ENCODE data around the gene TRIOBP. TPM values are rescaled to one million over a fixed set of nuclear protein-coding genes. Genes with fewer than 3 reads are reported as not detected.

TRIOBP gene
- total RNA-seq, 1 experiment from 2014 or later: 45.7 TPM

DNA sequence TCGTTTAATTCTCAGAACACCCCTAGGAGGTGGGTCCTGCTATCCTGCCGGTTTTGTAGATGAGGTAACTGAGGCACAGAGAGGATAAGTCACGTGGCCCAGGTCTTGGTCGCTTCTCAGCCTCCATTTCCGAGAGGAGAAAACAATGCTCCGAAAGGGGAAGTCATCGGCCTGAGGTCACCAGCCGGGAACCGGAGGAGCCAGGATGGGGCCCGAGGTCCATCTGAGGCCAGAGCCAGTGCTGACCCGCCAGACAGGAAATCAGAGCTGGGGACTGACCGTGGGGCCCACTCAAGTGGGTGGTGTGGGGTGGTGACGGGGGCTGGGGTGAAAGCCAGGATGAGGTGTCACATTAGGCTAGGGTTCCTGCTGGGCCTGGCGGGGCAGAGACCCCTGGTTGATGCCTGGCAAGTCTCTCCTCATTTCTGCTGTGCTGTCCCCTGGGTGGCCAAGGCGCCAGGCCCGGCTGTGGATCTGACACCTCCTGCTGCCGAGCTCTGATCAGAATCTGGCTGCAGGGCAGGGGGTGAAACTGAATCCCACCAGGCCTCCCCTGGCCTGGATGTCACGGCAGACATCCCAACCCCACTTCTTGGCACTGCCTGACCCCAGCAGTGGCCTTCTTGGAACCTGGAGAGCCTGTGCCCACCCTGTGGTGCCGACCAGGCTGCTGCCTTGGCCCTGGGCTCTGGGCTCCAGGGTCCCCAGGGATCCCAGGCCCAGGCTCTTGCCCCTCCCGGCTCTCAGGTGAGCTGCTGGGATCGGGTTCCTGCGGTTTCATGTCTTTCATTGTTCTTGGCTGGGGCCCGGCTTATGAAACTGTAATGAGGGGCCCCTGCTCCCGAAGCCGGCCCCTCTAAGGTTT lies 12.0 kb downstream of the TRIOBP start:
- DNase-seq (ENCODE audit: unreplicated experiment): no peak
- peaks cover 6% of the 10 kb centered on the region for H3K4me1 Mint-ChIP-seq (ENCODE audit: insufficient read depth, unreplicated experiment)
- H3K36me3 Mint-ChIP-seq (ENCODE audit: insufficient read depth, unreplicated experiment): no peaks in the 10 kb centered on the region
- CTCF ChIA-PET: no interaction called here
- intact Hi-C loops (cut with micrococcal nuclease): no loop called here
- H3K27ac Mint-ChIP-seq (ENCODE audit: low read depth, unreplicated experiment): no peak overlapping the region
- H3K9me3 Mint-ChIP-seq (ENCODE audit: unreplicated experiment): no peaks in the 10 kb centered on the region
- TF ChIP-seq, protein P1, sequence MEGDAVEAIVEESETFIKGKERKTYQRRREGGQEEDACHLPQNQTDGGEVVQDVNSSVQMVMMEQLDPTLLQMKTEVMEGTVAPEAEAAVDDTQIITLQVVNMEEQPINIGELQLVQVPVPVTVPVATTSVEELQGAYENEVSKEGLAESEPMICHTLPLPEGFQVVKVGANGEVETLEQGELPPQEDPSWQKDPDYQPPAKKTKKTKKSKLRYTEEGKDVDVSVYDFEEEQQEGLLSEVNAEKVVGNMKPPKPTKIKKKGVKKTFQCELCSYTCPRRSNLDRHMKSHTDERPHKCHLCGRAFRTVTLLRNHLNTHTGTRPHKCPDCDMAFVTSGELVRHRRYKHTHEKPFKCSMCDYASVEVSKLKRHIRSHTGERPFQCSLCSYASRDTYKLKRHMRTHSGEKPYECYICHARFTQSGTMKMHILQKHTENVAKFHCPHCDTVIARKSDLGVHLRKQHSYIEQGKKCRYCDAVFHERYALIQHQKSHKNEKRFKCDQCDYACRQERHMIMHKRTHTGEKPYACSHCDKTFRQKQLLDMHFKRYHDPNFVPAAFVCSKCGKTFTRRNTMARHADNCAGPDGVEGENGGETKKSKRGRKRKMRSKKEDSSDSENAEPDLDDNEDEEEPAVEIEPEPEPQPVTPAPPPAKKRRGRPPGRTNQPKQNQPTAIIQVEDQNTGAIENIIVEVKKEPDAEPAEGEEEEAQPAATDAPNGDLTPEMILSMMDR (IDR thresholded peaks at IDR 0.05; ENCODE audit: unreplicated experiment): no peak
- H3K27me3 Mint-ChIP-seq (ENCODE audit: insufficient read depth, unreplicated experiment): no peaks in the 10 kb centered on the region
- POLR2A ChIA-PET: no interaction called here
- H3K4me3 Mint-ChIP-seq (ENCODE audit: unreplicated experiment): no peak overlapping the region
- no TSS peak for BruUV-seq (replicated peaks)

DNA sequence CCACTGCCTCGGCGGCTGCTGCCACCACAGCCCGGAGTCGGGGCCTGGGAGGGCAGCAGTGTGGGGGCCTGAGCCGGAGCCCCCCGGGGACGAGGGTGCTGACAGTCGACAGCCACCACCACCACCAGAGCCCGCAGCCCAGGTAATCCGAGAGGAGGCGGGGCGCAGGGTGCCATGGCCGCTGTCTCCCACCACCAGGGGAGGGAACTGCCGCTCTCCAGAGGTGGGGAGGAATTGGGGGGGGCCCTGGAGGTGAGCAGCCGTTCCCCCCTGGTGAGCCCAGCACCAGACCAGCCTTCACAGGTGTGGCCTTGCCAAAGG lies 12.6 kb downstream of the TRIOBP start:
- DNase-seq (ENCODE audit: unreplicated experiment): no peak
- H3K36me3 Mint-ChIP-seq (ENCODE audit: insufficient read depth, unreplicated experiment): no peaks in the 10 kb centered on the region
- CTCF ChIA-PET: no interaction called here
- H3K4me3 Mint-ChIP-seq (ENCODE audit: unreplicated experiment): no peak overlapping the region
- intact Hi-C loops (cut with micrococcal nuclease): no loop called here
- POLR2A ChIA-PET: no interaction called here
- no peaks in the 10 kb centered on the region for H3K9me3 Mint-ChIP-seq (ENCODE audit: unreplicated experiment)
- H3K4me1 Mint-ChIP-seq (ENCODE audit: insufficient read depth, unreplicated experiment): no peaks in the 10 kb centered on the region
- TF ChIP-seq, protein P1 (IDR thresholded peaks at IDR 0.05; ENCODE audit: unreplicated experiment): no peak
- H3K27ac Mint-ChIP-seq (ENCODE audit: low read depth, unreplicated experiment): no peak overlapping the region
- H3K27me3 Mint-ChIP-seq (ENCODE audit: insufficient read depth, unreplicated experiment): no peaks in the 10 kb centered on the region
- no TSS peak for BruUV-seq (replicated peaks)

DNA sequence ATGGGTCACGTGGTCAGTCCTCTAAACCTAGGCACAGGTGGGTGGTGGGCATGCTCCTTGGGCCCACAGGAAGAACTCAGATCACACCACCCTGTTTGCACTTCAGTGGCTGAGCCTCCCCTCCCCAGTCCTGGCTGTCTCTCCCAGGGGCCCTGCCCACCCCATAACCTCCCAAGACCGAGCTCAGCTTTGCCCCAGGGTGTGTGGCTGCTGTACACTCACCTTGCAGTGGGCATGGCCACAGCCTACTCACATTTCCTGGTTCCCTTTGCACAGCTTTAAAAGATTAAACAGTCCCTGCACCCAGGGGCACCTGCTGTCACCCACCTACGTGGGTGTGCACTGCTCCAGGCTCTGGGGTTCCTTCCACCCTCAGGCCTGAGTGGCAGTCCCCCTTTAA lies 13.8 kb downstream of the TRIOBP start:
- H3K27ac Mint-ChIP-seq (ENCODE audit: low read depth, unreplicated experiment): no peak overlapping the region
- TF ChIP-seq, protein P1 (IDR thresholded peaks at IDR 0.05; ENCODE audit: unreplicated experiment): no peak
- no TSS peak for BruUV-seq (replicated peaks)
- no peaks in the 10 kb centered on the region for H3K36me3 Mint-ChIP-seq (ENCODE audit: insufficient read depth, unreplicated experiment)
- H3K4me1 Mint-ChIP-seq (ENCODE audit: insufficient read depth, unreplicated experiment): no peaks in the 10 kb centered on the region
- no peak overlapping the region for H3K4me3 Mint-ChIP-seq (ENCODE audit: unreplicated experiment)
- H3K9me3 Mint-ChIP-seq (ENCODE audit: unreplicated experiment): no peaks in the 10 kb centered on the region
- DNase-seq (ENCODE audit: unreplicated experiment): no peak
- CTCF ChIA-PET: interaction anchor here (1.0 kb wide), 1 partner anchor 15 kb away, joined by 4 read pairs; no protein-coding TSS in a partner anchor
- POLR2A ChIA-PET: no interaction called here
- intact Hi-C loops (cut with micrococcal nuclease): no loop called here
- H3K27me3 Mint-ChIP-seq (ENCODE audit: insufficient read depth, unreplicated experiment): no peaks in the 10 kb centered on the region

DNA sequence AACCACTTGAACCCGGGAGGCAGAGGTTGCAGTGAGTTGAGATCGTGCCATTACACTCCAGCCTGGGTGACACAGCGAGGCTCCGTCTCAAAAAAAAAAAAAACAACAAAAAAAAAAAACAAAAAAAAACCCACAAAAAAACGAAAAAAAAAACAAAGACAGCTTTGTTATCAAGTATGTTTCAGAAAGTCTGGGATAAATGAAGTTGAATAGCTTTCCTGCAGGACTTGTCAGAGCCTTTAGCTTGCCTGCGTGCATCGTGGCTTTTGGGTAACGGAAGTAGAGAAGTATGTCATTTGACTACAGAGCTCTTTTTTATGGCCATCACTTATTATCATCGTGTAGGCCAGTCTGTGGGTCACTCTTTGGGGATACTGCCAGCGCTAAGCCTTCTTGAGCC lies 14.6 kb downstream of the TRIOBP start:
- no peak for DNase-seq (ENCODE audit: unreplicated experiment)
- H3K27ac Mint-ChIP-seq (ENCODE audit: low read depth, unreplicated experiment): no peak overlapping the region
- H3K4me1 Mint-ChIP-seq (ENCODE audit: insufficient read depth, unreplicated experiment): peaks cover under 1% of the 10 kb centered on the region
- no peak overlapping the region for H3K4me3 Mint-ChIP-seq (ENCODE audit: unreplicated experiment)
- TF ChIP-seq, protein P1 (IDR thresholded peaks at IDR 0.05; ENCODE audit: unreplicated experiment): no peak
- no peaks in the 10 kb centered on the region for H3K36me3 Mint-ChIP-seq (ENCODE audit: insufficient read depth, unreplicated experiment)
- BruUV-seq (replicated peaks): no TSS peak
- H3K9me3 Mint-ChIP-seq (ENCODE audit: unreplicated experiment): no peaks in the 10 kb centered on the region
- POLR2A ChIA-PET: interaction anchor here (0.5 kb wide), 1 partner anchor 53 kb away, joined by 5 read pairs; the partner anchor contains the start of gene PDXP
- no peaks in the 10 kb centered on the region for H3K27me3 Mint-ChIP-seq (ENCODE audit: insufficient read depth, unreplicated experiment)
- intact Hi-C loops (cut with micrococcal nuclease): no loop called here
- CTCF ChIA-PET: interaction anchor here (0.6 to 0.7 kb wide), 4 partner anchors 45 to 697 kb away, joined by 3 to 4 read pairs (median 3); no protein-coding TSS in a partner anchor

Measured in MCF 10A (cell line).